GM18867 (cell line): ENCODE results near the gene FRS2.
"Not testable (repeated sequence)": the region's sequence is repeated elsewhere in the genome, so short reads cannot be mapped to it uniquely, and the experiment has no call there.

Experiments
- ATAC-seq: cut with Tn5 transposase; IDR thresholded peaks from one replicate; pipeline ENCODE4 v1.9.1; 2021; ENCODE audit warnings: mild to moderate bottlenecking, moderate library complexity; ENCODE audit not compliant: unreplicated experiment

FRS2 gene

DNA sequence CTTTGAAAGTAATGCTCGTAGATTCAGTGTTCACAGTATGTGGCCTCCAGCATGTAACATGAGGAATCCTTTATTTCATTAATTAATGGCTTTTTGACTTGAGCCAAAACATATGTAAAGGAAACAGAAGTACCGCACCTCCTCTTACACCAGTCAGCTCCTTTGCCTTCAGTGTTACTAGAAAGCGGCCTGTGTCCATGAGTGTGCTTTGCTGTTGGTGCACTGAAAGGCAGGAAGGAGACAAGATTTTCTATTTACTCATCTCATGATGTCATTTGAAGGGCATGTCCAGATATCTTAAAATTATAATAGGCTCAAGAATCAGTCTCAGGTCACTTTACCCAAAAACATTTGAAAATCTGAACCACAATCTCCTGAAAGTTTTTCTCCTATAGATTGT is 105.2 kb downstream of the FRS2 start:
- ATAC-seq: no peak

DNA sequence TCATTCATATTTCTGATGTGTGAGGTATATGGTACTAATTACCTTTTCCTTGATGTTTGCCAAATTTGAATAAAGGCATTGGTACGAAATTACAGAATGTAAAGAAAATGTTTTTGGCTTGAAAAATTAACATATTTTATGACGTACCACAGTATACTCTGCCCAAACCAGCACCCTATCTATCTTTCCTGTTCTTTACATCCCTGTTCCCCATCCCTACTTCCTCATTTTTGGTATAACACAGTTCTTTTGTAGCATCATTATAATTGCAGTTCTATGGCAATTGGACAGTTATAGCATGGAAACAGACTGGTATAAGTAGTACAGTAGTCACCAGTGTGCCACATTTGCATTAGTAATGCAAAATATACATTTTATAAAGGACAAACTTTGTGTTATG is 108.1 kb downstream of the FRS2 start:
- no peak for ATAC-seq

DNA sequence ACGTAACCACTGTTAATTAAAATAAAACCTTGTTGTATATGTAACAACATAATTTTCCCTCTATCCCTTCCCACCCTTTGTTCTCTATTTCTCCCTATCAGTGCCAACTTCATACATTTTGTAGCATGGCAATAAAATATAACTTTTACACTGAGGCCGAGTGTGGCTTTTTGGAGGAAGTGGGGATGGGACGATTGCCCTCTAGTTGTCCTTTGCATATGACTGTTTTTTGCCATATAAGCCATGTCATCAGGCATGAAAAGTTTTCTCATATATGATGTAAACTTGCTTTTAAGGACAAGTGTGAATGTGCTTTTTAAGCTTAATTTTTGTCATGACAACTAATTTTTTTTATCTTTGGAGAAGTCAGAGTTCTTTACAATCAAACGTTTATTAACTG is 108.8 kb downstream of the FRS2 start:
- ATAC-seq: no peak

DNA sequence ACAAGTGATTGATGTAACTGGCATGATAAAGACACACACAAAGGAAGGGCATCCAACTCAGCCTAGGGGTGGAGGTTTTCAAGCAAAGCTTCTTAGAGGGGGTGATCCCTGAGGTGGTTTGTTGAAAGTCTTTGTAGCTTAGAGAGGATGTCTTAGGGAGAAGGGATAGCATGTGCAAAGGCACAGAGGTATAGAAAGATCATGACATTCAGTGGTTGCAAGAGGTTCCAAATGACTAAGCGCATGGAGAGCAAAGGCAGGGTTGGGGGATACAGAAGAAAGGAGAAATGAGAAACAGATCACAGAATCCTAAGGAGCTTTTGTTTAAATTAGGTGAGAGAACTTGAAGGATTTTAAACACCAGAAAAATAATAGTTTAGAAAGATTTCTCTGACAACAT is 109.9 kb downstream of the FRS2 start:
- no peak for ATAC-seq

DNA sequence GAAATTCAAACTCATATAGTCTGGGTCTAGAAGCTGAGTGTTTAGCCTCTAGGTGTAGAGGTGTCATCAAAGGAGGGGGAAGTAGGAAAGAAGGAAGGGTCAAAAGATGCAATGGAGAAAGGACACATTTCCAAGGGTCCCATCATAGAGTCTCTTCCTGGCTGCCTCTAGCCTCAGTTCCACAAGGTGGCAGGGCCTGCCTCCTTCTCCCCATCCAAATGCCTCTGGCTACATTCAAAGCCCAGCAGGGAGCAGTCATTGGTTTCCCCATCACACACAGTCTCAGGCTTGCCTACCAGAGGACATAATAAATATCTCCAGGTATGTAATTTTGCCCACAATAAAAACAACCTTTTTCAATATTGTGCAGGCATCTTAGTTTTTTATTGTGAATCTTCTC is 113.0 kb downstream of the FRS2 start:
- no peak for ATAC-seq

DNA sequence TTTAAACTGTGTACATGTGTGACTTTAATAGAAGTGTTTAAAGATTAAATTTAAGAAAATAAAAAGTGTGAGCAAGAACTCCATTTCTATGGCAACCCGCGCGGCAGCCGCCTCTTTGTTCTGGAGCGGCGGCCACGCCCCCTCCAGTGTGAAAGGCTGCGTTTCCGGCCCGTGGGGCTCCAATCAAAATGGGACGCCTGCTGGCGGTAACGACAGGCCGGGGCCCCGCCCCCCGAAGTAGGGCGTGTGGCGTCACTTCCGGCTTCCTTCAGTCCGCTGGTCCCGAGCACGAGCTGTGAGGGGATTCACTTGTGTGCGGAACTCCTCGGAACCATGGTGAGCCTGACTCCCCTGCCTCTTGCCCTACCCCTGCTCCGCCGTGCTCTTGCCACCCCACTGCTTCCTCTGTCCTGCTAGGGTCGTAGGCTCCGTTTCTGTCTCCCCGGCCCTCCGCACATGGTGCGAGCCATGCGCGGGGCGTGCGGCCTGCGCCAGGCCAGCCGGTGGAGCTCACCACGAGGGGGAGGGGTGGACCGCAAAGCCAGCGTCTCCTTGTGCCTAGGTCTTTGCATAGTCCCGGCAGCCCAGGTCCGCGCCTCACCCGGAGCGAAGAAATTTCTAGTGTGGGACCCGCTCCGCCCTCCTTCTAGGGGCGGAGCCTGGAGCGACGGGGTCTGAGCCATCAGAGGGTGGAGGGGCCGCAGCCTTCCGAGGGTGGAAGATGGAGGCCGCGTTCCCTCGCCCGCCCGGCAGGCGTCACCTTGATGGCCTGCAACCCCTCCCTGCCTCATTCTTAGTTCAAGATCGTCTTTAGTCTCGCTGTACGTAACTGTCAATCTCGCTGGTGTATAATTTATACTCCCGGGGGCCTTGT is 115.2 kb downstream of the FRS2 start, which contains the start of gene CCT2:
Gene CCT2 (plus strand): TSS at position 271 of the 874 bp plus-strand sequence. CDS start 63 bp downstream, at position 334.
- peak; percentile 97 for ATAC-seq

DNA sequence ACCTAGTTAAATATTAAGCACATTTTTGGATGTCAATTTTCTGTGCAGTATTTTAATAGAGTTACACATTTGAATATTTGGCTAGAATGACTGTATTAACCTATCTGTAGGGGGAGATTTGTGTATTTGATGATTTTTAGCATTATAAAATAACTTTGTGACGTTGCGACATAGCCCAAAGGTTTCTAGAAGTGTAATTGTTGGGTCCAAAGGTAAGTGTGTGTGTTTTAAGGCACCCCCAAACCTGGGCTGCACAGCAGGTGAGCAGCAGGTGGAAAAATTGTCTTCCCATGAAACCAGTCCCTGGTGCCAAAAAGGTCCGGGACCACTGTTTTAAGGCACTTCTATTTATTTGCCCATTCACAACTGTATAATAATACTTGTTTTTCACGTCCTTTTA is 118.3 kb downstream of the FRS2 start:
- no peak for ATAC-seq

DNA sequence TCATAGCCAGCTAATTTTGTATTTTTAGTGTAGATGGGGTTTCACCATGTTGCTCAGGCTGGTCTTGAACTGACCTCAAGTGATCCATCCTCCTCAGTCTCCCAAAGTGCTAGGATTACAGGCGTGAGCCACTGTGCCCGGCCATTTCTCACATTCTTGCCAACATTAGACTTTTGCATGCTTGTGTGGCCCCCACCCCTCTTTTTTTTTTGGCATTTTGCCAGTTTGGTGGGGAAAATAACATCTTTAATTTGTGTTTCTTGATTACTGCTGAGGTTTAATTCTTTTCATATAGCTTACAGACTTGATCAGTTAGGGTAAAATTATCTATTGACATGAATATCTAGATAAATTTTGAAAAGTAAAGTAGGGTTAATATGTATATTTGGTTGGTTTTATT is 118.9 kb downstream of the FRS2 start:
- no peak for ATAC-seq

DNA sequence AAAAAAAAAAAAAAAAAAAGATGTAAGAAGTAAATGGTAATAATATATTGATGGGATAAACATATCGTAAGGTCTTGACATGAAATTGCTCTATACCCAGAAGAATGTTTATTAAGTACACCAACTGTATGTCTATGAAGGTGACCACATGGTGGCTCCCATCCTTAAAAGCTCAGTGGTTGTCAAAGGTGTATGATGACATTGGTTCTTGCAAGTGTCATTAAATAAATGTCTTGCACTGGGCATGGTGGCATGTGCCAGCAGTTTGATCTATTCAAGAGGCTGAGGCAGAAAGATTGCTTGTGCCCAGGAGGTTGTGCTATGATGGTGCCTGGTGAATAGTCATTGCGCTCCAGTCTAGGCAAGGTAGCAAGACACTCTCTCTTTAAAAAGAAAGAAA is 125.5 kb downstream of the FRS2 start:
- no peak for ATAC-seq

DNA sequence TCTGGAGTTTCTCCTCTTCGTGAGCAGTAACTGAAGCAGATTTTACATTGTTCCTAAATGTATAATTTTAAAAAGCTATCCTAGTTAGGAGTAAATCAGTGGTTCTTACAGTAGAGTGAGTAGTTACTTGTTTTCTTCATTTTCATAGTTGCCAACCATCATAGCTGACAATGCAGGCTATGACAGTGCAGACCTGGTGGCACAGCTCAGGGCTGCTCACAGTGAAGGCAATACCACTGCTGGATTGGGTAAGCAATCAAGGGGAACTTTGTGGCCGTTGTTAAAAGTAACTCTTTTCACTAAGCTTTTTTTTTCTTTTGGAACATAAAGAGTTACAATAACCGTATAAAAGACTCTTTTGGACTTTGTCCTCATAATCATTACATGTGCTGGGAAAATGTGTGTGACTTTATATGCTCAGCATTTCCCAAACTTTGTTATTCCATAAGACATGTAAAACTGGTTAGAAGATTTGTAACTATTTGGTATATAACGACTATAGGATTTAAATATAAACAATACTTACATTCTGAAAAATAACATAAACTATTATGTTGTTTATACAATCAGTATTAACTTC is 128.1 kb downstream of the FRS2 start:
- ATAC-seq: no peak

DNA sequence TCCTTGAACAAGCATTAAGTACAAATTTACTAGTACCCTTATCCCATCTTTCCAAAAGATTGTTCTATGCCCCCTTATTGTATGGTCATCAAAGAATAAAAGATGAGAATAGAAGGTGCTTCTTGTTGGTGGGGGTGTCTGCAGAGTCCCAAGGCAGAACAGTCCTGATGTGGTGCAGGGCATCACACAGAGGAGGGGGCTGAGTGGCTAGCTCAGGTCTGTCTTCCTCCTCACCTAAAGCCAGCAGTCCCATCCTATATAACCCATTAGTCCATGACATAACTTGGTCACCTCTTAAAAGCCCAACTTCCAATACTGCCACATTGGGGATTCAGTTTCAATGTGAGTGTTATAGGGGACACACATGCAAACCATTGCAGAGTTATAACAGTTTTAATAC is 130.6 kb downstream of the FRS2 start:
- no peak for ATAC-seq

DNA sequence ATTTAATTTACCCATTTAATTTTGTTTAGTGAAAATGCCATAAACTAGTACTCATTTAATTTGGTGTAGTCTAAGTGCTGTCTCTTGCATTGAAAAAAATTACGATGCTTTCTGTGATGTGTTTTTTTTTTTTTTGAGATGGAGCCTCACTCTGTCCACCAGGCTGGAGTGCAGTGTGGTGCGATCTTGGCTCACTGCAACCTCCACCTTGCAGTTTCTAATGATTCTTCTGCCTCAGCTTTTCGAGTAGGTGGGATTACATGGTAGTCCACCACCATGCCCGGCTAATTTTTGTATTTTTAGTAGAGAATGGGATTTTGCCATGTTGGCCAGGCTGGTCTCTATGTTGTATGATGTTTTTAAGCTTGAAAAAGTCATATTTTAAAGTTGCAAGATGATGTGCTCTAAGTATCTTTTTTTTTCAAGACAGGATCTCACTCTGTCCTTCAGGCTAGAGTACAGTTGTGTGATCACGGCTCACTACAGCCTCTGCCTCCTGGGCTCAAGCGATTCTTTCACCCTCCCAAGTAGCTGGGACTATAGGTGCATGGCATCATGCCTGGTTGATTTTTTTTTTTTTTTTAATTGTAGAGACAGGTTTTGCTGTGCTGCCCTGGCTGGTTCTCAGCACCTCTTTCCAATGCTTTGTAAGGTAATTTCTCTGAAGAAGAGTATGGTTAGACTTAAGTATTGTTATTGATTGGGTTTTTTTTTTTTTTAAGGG is 131.9 kb downstream of the FRS2 start:
- ATAC-seq: no peak

DNA sequence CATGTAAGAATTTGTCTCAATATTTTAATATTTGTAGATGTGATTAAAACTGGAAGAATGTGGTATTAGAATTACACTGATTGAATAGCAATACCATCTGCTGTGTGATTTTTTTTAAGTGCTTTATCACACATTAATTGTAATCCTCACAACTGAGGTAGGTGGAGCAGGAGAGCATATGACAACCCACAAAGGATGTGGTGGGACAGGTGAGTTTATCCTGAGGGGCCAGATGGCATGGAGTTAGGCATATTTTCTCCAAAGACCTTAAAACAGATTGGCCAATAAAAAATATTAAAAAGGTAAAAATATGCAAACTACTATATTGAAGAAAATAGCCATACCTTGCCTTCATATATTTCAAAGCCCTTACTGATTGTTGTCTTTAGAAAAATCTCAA is 132.8 kb downstream of the FRS2 start:
- no peak for ATAC-seq

DNA sequence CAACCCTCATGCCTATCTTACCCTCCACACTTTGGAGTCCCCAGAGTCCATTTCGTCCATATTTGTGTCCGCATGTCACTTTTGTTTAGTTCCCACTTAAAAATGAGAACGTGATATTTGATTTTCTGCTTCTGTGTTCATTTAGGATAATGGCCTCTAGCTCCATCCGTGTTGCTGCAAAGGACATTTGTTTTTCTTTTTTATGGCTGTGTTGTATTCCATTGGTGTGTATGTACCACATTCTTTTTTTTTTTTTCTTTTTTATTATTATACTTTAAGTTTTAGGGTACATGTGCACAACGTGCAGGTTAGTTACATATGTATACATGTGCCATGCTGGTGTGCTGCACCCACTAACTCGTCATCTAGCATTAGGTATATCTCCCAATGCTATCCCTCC is 133.4 kb downstream of the FRS2 start:
- not testable (repeated sequence) for ATAC-seq

DNA sequence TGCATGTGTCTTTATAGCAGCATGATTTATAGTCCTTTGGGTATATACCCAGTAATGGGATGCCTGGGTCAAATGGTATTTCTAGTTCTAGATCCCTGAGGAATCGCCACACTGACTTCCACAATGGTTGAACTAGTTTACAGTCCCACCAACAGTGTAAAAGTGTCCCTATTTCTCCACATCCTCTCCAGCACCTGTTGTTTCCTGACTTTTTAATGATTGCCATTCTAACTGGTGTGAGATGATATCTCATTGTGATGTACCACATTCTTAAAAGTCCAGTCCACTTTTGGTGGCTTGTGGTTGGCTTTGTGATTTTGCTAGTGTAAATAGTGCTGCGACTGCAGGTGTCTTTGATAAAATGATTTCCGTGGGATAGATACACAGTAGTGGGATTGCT is 134.1 kb downstream of the FRS2 start:
- ATAC-seq: not testable (repeated sequence)

DNA sequence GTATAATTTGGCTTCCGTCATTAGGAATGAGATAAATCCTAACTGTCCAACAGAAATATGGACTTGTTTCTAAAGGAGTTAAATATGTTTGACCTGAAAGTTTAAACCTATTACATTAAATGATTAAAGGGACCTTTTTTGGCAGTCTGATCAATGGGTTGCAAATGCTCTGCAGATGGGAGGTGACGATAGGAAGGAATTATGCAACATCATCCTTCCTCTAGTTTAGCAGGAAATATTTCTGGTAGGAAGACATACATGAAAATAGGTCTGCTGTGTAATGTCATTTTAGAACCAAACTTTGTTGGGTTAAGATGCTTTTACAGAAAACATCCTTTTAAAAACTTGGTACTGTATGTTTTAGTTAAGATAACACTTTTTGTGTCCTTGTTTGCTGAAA is 137.9 kb downstream of the FRS2 start:
- no peak for ATAC-seq

DNA sequence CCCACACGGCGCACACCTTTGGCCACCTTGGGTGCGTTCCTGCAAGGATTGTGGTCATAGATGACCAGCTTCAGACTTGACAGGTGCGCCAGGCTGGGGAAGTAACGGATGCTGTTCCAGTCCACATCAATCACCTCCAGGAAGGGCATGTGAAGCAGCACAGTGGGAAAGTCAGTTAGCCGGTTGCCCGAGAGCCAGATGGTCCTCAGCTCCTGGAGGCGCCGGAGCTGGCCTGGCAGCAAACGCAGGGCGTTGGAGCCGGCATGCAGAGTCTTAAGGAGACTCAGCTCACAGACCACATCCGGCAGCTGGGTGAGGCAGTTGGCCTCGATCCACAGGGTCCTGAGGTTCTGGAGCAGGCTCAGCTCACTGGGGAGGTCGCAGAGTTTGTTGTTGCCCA is 139.9 kb downstream of the FRS2 start:
- ATAC-seq: no peak

DNA sequence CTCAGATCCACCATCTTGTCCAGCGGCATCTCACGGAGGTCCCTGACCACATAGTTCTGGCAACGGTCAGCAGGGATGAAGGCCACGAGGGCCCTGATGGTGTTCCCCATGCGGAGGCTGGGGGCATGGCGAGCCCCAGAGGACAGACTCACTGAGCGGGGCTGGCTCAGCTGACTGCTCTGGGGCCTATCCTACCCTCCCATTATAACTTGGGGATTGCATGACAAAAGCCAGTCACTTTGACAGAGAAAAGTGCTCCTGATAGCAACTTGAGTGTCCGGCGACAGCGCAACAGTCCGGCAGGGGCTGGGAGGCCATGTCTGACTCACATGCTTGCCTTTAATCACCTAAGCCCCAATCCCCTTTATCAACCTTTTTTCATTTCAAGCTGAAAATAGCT is 140.5 kb downstream of the FRS2 start, which contains the start of gene LRRC10:
Gene LRRC10 (minus strand): TSS at position 179 of the 400 bp plus-strand sequence. CDS start 69 bp downstream, at position 110.
- ATAC-seq: no peak

DNA sequence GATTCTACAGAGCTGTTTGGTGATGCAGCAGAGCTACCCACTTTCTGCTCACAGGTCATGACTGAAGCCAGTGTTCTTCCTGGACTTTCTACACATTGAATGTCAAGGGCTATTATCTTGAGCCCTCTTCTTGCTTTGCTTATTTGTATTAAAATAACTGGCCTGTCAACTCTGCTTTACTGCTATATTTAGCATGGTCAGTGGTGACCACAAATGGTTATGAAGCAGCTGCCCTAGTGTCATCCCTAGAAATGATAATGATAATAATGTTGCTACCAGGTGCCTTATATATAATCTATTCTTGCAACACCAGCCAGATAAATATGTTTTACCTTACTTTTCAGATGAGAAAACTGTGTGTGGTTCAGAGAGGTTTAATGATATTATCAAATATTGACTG is 143.2 kb downstream of the FRS2 start:
- no peak for ATAC-seq

DNA sequence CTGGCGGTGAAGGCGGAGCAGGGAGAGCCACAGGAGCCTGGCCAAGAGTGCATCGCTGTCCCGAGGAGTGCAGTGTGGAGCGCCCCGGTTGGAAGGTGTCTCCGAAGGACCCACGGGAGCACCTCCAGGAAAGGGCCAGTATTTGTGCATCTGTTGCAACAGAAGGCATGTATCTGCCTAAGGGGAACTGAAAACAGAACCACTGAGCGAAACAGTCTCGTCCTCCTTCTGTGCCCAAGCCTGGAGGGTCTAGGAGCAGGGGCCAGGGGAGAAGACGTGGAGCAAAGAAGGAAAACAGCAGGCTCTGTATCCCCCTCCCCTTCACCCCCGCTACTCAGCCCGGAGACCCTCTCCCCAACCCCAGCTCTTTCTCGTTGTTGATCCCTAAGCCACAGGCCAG is 145.8 kb downstream of the FRS2 start:
- ATAC-seq: no peak

DNA sequence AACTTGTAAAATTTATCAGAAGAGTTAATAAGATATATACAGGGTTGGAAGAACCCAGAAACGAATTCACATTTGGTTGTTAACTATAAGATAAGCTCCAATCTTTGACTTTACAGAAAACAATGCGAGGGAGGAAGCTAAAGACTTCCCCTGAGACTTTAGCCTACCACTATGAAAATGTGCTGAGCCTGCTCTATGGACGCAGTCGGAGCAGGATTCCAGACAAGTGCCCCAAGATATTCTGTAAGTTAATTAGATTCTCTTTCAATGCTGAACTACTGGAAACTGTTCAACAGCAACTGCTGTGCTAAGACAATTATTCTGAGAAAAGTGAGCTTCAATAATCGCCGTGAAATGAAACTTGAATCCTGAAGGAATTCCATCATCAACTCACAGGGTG is 148.9 kb downstream of the FRS2 start:
- ATAC-seq: no peak

DNA sequence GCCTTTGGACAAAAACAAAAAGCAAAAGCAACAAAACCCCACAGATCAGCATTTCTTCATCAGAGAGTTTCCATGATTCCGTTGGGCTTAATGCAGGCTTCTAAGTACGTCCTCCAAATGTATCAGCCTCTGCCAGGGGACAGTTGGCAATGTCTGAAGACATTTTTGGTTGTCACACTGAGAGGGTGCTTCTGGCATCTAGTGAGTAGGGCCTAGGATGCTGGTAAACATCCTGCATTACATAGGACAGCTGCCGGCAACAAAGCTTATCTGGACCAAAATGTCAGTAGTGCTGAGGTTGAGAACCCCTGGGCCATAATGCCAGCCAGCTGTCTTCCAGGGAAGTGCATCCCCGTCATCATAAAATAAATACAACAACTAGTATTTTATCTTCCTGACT is 149.9 kb downstream of the FRS2 start:
- no peak for ATAC-seq
